GM21786 (cell line): ENCODE data around the gene USP51.
"Not testable (repeated sequence)": the region's sequence is repeated elsewhere in the genome, so short reads cannot be mapped to it uniquely, and the experiment has no call there.

Source experiments
- ATAC-seq: cut with Tn5 transposase; IDR thresholded peaks from one replicate; pipeline ENCODE4 v1.9.1; 2021; ENCODE audit not compliant: unreplicated experiment

Gene USP51

DNA sequence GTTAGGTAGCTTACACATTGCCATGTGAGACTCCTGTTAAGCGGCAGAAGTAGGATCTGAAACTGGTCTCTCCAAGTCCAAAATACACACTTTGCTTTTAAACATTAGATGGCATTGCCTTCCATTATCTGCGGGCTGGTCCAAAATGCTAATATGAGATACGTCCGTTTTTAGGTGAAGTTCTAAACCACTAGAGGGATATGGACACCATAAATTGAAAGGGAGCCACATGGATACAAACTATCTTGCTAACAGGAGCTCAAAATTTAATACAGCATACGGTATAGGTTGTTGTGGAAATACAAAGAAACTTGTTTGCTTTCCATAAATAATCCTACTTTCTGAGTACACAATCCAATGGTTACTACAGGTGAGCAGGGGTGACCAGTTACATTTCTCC is 23.9 kb downstream of the USP51 start:
- ATAC-seq, result not testable (repeated sequence)

DNA sequence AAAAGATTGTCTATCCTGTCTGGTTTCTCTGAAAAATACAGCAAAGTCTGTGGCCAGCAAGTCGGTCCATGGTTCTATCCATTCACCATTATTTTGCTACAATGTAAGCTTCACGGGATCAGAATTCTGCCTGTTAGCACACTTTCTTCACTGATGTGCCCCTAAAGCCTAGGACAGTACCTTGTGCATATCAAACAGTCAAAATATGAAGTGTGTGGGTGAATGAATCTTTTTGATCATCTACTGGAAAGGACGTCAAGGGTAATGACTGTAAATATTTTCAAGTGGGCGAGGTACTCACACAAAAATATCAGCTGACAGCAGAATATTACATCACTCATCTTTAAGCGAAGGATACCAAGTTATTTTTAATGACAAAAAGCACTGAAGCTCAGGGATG is 24.5 kb downstream of the USP51 start:
- not testable (repeated sequence) for ATAC-seq

DNA sequence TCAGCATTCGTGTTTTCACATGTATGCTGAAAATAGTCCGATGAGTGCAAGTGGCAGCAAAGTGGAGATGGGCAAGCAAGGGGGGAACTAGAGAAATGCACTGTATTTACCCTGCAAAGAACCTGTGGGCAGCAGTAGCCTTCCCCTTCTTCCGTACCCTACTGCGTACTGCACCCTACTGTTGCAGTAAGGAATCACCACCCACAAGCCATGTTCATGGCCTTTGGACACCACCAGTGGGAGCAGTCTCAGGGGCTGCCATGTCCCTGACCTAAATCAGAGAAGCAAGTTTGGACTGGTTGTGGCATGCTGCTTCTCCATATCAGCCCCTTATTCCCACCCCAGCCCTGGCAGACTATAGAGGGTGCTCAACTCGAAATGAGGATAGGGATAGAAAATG is 25.6 kb downstream of the USP51 start:
- ATAC-seq, result not testable (repeated sequence)

DNA sequence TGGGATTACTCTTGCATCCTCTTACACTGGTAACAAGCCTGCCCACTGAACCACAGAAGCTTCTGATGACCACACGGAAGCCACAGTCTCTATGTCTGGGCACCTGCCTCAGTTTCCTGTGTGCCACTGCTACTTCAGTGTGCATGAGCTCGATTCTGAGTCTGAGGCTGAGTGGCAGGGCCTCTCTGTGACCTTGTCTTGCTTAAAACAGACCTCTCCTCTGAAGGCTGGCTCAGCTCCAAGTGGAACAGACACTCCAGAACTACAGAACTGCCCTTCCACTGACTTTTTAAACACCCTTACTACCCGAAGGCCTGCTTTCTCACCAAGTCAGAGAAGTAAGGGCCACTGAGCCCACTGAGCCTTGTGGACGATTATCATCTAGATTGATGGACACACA is 29.7 kb downstream of the USP51 start:
- not testable (repeated sequence) for ATAC-seq

DNA sequence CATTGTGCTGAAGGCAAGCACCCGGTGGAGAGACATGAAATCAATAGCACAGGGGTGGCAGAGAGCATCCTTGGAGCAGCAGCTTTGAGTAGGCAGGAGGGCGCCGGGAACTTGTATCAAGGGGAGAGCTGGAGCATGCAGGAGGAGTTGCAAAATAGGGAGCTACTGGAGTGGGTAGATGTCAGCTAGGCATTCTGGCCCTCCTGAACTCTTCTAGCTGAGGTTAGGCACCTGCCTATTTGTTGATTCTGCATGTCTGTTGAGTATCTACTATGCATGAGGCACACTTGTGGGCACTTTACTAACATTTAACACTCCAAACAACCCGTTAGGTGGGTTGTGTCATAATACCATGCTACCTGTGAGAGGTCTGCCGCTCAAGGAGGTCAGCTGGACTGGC is 30.2 kb downstream of the USP51 start:
- not testable (repeated sequence) for ATAC-seq

DNA sequence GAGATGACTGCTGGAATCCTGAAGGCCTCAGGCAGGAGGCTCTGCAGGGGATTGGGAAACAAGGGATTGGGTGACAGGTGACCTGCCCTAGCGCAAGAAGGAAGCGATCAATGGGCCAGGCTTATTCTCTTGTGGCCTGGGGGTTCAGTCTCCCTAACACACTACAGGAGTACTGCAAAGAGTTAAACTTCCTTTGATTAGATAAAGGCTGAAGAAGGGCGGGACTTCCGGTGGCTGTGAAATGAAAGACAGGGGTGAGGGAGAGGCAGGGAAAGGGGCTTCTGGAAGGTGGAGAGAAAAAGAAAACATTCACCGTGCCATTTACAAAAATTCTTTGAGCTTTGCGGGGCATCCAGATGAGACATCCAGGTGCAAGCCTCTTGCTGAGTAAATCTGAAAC is 33.9 kb downstream of the USP51 start:
- not testable (repeated sequence) for ATAC-seq

DNA sequence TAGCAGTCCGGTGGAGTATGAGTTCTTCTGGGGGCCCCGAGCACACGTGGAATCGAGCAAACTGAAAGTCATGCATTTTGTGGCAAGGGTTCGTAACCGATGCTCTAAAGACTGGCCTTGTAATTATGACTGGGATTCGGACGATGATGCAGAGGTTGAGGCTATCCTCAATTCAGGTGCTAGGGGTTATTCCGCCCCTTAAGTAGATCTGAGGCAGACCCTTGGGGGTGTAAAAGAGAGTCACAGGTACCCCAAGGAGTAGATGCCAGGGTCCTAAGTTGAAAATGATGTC is 36.9 kb downstream of the USP51 start:
- ATAC-seq, result no peak

DNA sequence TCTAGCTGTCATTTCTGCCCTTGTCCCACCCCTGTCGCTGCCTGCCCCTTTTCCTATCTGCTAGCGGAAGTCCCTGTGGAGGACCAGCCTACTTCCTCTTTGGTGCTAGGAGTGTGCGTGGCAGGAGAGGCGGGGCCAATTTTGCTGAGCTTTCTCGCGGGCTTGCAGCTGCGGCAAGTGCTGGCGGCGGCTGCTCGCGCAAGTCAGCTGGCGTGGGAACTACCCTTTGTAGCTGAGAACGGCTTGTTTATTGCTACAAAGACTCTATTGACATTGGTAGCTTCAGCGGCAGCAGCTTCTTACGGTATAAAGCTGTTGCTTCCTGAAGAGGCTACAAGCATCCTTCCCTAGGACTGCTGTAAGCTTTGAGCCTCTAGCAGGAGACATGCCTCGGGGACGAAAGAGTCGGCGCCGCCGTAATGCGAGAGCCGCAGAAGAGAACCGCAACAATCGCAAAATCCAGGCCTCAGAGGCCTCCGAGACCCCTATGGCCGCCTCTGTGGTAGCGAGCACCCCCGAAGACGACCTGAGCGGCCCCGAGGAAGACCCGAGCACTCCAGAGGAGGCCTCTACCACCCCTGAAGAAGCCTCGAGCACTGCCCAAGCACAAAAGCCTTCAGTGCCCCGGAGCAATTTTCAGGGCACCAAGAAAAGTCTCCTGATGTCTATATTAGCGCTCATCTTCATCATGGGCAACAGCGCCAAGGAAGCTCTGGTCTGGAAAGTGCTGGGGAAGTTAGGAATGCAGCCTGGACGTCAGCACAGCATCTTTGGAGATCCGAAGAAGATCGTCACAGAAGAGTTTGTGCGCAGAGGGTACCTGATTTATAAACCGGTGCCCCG is 37.4 kb downstream of the USP51 start, which contains the start of gene MAGEH1:
TSS of gene MAGEH1 (plus strand) at position 138 of the 843 bp plus-strand sequence. CDS start at position 386, 248 bp downstream.
- ATAC-seq, result peak; percentile 98

DNA sequence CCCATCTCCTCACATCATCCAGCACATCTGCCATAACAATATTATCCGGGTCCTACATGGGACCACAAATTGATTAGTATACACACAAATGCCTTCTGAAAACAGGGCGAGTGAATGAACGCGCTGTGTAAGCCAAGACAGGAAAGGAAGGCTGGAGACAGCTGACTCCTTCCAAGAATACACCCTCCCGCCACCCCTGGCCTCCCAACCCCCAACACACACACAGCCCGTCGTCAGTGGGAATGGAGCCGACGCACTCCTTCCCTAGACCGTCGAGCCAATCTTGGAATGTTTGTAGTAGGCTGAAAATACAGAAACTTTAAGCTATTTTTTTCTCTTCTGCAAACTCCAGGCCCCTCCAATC is 38.0 kb downstream of the USP51 start:
- no peak for ATAC-seq

DNA sequence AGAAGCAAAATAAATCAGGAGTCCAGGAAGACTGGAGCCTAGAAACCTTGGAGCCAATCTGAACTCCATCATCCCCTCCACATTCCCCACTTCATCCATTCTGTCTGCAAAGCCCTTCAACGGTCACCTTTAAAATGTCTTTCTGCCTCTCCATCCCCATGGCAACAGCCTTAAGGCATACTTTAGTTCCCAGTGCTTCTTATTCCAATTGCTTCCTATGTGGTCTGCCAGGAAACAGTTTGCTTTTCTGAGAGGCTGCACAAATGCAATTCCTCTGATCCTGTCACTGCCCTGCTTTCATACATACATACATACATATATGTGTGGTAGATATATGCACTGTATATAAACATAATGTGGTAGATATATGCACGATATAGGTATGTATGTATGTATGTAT is 38.5 kb downstream of the USP51 start:
- ATAC-seq, result no peak

DNA sequence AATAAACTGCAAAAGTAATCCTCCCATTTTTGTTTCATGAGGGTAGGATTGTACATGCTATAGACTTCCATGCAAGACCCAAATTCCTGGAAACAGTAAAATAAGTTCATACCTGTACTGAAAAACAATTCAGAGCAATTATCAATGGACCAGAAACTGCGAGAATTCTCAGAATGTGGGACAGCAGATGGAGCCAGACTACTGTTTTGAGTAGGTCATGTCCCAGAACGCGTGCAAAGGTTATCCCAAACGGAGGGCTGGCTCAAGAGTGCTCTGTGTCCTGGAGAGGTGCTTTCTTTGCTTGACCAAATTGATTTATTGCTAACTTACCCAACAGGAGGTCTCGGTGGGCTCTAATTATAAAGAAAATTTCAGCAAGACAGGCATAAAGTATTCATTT is 39.4 kb downstream of the USP51 start:
- ATAC-seq, result no peak

DNA sequence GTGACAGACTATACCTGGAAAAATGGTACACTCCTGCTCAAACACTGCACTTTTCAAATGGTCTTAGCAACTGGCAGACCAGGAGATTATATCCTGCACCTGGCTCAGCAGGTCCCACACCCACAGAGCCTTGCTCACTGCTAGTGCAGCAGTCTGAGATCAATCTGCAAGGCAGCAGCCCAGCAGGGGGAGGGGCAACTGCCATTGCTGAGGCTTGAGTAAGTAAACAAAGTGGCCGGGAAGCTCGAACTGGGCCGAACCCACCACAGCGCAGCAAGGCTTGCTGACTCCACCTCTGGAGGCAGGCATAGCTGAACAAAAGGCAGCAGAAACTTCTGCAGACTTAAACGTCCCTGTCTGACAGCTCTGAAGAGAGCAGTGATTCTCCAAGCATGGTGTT is 46.2 kb downstream of the USP51 start:
- not testable (repeated sequence) for ATAC-seq
